GM19023 (cell line): ENCODE results near the gene RNF31.

Experiments
- ATAC-seq: cut with Tn5 transposase; IDR thresholded peaks from one replicate; pipeline ENCODE4 v1.9.1; 2021; ENCODE audit warnings: mild to moderate bottlenecking, moderate library complexity; ENCODE audit not compliant: unreplicated experiment

Gene RNF31

GRCh38 chr14:24137529-24138395 lies 9.5 kb upstream of the RNF31 start:
- no peak for ATAC-seq

GRCh38 chr14:24138396-24139271 lies 8.7 kb upstream of the RNF31 start:
- ATAC-seq: no peak

GRCh38 chr14:24139272-24139934 lies 7.9 kb upstream of the RNF31 start:
- no peak for ATAC-seq

GRCh38 chr14:24141097-24141880 lies 6.0 kb upstream of the RNF31 start, which contains the start of gene EMC9:
Gene EMC9 (minus strand): TSS chr14:24141591. CDS start chr14:24141304, 287 bp downstream.
- ATAC-seq: peak; percentile 89

- no peak for ATAC-seq
Measured at GRCh38 chr14:24143511-24143910, 3.8 kb upstream of the RNF31 start.

GRCh38 chr14:24144451-24144850 lies 2.8 kb upstream of the RNF31 start:
- no peak for ATAC-seq

GRCh38 chr14:24145219-24145618 lies 2.1 kb upstream of the RNF31 start:
- no peak for ATAC-seq

- no peak for ATAC-seq
Measured at GRCh38 chr14:24145690-24146452, 1.4 kb upstream of the RNF31 start.

- peak; percentile 69 for ATAC-seq
Measured at GRCh38 chr14:24146453-24146977, 783 bp upstream of the RNF31 start, which contains the start of gene PSME2. Gene PSME2 (minus strand): TSS chr14:24146610. CDS start chr14:24146581, 29 bp downstream.

- ATAC-seq: no peak
Measured at GRCh38 chr14:24147761-24148428, 597 bp downstream of the RNF31 start.

- ATAC-seq: no peak
Measured at GRCh38 chr14:24149302-24149969, 2.1 kb downstream of the RNF31 start.

- ATAC-seq: no peak
Measured at GRCh38 chr14:24150061-24150460, 2.8 kb downstream of the RNF31 start.

- ATAC-seq: no peak
Measured at GRCh38 chr14:24150567-24150966, 3.3 kb downstream of the RNF31 start.

GRCh38 chr14:24150993-24151392 lies 3.7 kb downstream of the RNF31 start:
- no peak for ATAC-seq

GRCh38 chr14:24151404-24152080 lies 4.2 kb downstream of the RNF31 start:
- no peak for ATAC-seq

- no peak for ATAC-seq
Measured at GRCh38 chr14:24155100-24155499, 7.8 kb downstream of the RNF31 start.

- no peak for ATAC-seq
Measured at GRCh38 chr14:24156840-24157239, 9.5 kb downstream of the RNF31 start.

- ATAC-seq: no peak
Measured at GRCh38 chr14:24157331-24157730, 10.0 kb downstream of the RNF31 start.
